Epithelial cell of proximal tubule (primary cell): Measurements from ENCODE around the gene COX17. TPM values are rescaled to one million over a fixed set of nuclear protein-coding genes. Genes with fewer than 3 reads are reported as not detected.

Experiments
- DNase-seq: peaks from one replicate; pipeline ENCODE4 v3.0.0-alpha.2; 2011; ENCODE audit warnings: low read depth
- H3K4me3 ChIP-seq: 2 replicates; pipeline ENCODE4 v1.5.1; 2011; ENCODE audit warnings: low read depth, mild to moderate bottlenecking, low read length
- total RNA-seq: library from RNA; depleted of rRNA; stranded (reverse); fragments of >200 nt; gene quantifications from 2 replicates; pipeline ENCODE4 v1.2.3, GENCODE V29; 2015
- TF ChIP-seq, protein P1 (sequence below): conservative IDR thresholded peaks from 2 replicates; pipeline ENCODE4 v1.5.1; 2012; ENCODE audit warnings: low read depth, mild to moderate bottlenecking, low read length

COX17 gene
- total RNA-seq, 1 donor from 2014 or later = 91.1 TPM

DNA sequence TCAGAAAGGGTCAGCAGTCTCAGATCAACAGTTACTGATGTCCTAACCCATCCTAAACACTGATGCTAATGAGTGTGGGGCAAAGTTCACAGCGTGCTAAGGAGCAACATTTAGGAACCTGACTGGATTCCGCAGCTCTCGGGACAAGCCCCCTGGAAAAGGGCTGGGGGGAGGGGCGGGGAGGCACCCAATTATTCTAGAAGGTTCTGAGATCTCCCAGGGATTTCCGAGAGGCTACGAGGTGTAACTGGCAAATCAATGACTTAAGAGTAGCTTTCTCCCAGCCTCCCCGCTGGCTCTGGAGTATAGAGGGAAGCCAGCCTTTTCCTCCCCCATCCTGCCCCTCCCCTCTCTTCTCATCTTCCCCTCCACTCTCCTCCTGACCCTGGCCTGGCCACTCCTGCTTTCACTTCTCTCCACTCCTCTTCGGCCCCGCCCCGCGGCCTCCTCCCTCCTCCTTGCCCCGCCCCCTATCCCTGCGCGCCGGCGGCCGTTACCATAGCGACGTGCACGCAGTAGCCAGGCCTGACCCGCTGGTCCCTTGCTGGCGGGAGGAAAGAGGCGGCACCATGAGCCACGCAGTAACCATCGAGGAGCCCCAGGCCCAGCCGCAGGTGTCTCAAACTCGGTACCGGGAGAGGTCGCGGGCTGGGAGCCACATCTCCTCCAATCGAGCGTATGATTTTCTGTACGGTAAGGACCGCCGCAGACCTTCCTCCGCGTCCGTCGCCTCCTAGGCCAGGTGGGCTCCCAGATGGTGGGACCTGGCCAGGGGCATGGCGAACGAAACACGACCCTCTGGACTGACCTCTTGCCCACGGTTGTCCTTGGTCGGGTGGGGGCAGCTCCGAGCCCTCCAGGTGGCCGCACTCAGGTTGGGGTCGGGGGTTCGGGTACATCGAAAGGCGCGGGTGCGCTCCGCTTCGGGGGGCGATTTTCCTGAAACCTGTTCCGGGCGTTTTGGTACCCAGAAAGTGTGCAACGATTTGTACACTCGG, 25.6 kb upstream of the COX17 start, which contains the start of gene CFAP91:
CFAP91 (plus strand) TSS at position 493 of the 998 bp plus-strand sequence; CDS start at position 570, 77 bp downstream.
- H3K4me3 ChIP-seq = peak within 1 kb of the TSS; percentile 83
- peak; percentile 46 for DNase-seq
- TF ChIP-seq, protein P1, sequence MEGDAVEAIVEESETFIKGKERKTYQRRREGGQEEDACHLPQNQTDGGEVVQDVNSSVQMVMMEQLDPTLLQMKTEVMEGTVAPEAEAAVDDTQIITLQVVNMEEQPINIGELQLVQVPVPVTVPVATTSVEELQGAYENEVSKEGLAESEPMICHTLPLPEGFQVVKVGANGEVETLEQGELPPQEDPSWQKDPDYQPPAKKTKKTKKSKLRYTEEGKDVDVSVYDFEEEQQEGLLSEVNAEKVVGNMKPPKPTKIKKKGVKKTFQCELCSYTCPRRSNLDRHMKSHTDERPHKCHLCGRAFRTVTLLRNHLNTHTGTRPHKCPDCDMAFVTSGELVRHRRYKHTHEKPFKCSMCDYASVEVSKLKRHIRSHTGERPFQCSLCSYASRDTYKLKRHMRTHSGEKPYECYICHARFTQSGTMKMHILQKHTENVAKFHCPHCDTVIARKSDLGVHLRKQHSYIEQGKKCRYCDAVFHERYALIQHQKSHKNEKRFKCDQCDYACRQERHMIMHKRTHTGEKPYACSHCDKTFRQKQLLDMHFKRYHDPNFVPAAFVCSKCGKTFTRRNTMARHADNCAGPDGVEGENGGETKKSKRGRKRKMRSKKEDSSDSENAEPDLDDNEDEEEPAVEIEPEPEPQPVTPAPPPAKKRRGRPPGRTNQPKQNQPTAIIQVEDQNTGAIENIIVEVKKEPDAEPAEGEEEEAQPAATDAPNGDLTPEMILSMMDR = no peak

DNA sequence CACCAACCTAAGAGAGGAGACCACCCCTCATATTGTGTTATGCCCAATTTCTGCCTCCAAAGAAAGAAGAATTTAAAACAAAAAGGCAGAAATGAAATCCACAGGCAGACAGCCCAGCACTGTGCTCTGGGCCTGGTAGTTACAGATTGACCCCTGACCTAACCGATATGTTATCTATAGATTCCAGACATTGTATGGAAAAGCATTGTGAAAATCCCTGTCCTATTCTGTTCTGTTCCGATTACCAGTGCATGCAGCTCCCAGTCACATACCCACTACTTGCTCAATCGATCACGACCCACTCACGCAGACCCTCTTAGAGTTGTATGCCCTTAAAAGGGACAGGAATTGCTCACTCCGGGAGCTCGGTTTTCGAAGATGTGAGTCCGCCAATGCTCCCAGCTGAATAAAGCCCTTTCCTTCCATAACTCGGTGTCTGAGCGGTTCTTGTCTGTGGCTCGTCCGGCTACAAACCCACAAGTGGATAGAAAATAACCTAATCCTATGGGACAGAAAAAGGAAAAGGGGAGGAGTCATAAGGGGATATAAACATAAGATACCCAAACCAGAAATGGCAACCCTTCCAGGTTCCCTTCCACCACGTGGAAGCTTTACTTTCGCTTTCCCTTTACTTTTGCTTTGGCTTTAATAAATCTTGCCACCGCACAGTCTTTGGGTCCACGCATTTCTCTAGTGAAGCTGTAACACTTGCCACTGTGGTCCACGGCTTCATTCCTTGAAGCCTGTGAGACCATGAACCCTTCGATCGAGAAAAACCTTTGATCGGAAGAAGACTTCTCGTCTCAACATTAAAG, 23.9 kb upstream of the COX17 start:
- TF ChIP-seq, protein P1 = no peak
- no peak for DNase-seq
- no peak overlapping the region for H3K4me3 ChIP-seq

DNA sequence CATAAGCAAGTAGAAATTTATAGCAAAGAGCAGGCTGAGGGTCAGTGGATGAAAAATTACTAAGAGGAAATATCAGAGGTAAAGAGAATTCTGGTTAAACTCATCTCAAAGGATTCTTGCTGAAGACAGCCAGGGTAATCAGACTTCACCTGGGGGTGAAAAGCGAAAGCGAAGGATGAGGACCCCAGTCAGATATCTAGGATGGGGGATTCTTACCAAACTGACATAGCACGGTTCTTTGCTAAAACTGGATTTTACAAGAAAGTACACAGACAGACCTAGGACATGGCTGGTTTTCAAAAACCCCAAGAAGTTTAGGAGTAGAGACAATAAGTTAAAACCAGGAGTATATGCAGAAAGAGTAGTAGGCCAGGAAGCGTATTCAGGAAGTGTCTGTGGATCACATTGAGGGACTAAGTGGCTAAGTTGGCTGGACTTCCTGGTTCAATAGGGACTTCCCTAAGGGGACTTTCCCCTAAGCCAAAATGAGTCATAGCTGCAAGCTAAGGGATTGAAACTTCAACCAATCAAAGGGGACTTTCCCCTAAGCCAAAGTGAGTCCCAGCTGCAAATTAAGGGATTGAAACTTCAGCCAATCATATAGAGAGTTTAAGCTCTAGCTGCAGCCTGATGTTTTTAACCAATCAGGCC, 23.2 kb upstream of the COX17 start:
- TF ChIP-seq, protein P1 = no peak
- H3K4me3 ChIP-seq = no peak overlapping the region
- DNase-seq = peak; percentile 63

DNA sequence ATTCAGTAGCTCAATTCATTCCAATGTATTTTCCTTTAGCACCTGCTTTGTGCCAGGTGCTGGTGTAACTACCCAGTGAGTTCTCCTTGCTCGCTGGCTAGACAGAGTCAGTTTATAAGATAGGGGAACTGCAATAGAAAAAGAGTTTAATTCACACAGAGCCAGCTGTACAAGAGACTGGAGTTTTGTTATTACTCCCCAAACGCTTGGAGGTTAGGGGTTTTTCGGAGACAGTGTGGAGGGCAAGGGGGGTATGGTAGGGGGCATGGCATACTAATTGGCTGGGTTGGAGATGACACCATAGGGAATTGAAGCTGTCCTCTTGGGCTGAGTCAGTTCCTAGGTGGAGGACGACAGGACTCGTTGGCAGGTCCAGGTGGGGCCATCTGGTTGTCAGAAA, 20.2 kb upstream of the COX17 start:
- TF ChIP-seq, protein P1 = no peak
- no peak for DNase-seq
- H3K4me3 ChIP-seq = no peak overlapping the region

DNA sequence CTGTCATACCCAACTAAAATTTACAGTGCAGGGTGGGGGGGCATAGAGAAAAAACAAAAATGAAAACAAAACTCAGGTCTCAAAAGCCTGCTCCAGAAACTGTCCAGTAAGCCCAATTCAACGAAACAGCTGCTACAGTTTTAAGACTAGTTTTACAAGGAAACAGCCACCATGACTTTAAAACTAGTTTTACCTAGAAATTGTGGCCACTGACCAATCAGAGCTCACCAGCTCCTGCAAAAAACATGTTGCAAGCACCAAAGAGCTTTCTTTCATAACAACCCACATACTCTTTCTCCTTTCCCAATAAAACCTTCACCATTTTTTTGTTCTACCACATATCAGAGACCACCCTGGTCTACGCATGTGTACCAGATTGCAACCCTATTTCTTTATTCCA, 18.3 kb upstream of the COX17 start:
- TF ChIP-seq, protein P1 = no peak
- no peak overlapping the region for H3K4me3 ChIP-seq
- no peak for DNase-seq

DNA sequence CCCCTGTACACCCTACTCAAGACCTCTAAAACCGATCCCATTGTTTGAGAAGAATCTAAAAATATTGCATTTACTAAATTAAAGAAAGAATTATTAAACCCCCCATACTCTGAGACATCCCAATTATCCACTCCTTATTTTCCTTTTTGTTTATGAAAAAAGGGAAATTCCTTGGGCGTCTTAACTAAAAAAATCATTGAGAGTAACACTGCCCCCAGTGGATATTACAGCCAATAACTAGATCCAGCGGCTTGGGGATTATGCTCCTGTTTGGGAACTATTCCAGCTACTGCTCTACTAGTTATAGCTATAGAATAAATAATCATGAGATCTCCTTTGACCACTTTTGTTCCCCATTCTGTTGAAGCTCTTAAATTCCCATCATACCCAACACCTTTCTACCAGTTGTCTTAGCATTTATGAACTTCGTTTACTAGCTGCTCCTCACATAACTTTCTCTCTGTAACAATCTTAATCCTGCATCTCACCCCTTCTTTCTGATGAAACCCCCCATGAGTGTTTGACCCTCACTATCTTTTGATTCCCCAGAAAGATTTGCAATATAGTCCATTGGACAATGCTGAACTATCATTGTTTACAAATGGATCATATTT, 12.9 kb upstream of the COX17 start:
- no peak for DNase-seq
- no peak overlapping the region for H3K4me3 ChIP-seq
- TF ChIP-seq, protein P1 = peak; percentile 67
